K562 (cell line): ENCODE data around the gene NUCKS1. TPM values are rescaled to one million over a fixed set of nuclear protein-coding genes. Genes with fewer than 3 reads are reported as not detected.
A peak's percentile ranks its signal among the peaks of the same experiment; 100 is the strongest.

ENCODE experiments used
- BMI1 ChIP-seq: fragments of 150-350 bp; IDR thresholded peaks from 2 replicates; pipeline ENCODE4 v1.6.1; 2014; ENCODE audit warnings: low read length
- BRD4 ChIP-seq: fragments of 200-600 bp; sonication (generic); IDR thresholded peaks from 2 replicates; pipeline ENCODE4 v1.6.1; 2017; ENCODE audit warnings: inconsistent platforms
- BRF1 ChIP-seq: IDR thresholded peaks from 3 replicates; pipeline ENCODE4 v1.6.1; 2011; ENCODE audit warnings: borderline replicate concordance, mild to moderate bottlenecking; ENCODE audit not compliant: insufficient read length; ENCODE audit errors: extremely low read depth
- ESRRB ChIP-seq: fragments of 250-450 bp; sonication (Bioruptor Pico); IDR thresholded peaks from 2 replicates; pipeline ENCODE4 v1.5.0; 2020; ENCODE audit warnings: mild to moderate bottlenecking, moderate library complexity, borderline replicate concordance
- FOS ChIP-seq: IDR thresholded peaks from 3 replicates; pipeline ENCODE4 v1.6.1; 2011; ENCODE audit not compliant: insufficient read length; ENCODE audit errors: extremely low read depth
- GATAD2A ChIP-seq: fragments of 450-650 bp; IDR thresholded peaks from 2 replicates; pipeline ENCODE4 v1.6.1; 2017
- MECOM ChIP-seq: fragments of 250-450 bp; sonication (Bioruptor Pico); IDR thresholded peaks from 2 replicates; pipeline ENCODE4 v1.8.0; 2022; ENCODE audit warnings: inconsistent platforms
- MTA2 ChIP-seq: fragments of 450-650 bp; IDR thresholded peaks from 2 replicates; pipeline ENCODE4 v1.6.1; 2016; ENCODE audit warnings: low read depth
- NBN ChIP-seq: fragments of 450-650 bp; IDR thresholded peaks from 2 replicates; pipeline ENCODE4 v1.6.1; 2016; ENCODE audit warnings: low read depth, mild to moderate bottlenecking
- SMAD2 ChIP-seq: fragments of 150-350 bp; IDR thresholded peaks from 2 replicates; pipeline ENCODE4 v1.6.1; 2014; ENCODE audit warnings: low read depth, mild to moderate bottlenecking, low read length
- SMARCA5 ChIP-seq: fragments of 450-650 bp; IDR thresholded peaks from 2 replicates; pipeline ENCODE4 v1.6.1; 2016
- SRSF7 ChIP-seq: fragments of 200-400 bp; formaldehyde crosslinking; optimal IDR thresholded peaks from 2 replicates; pipeline ENCODE3; 2017; ENCODE audit warnings: mild to moderate bottlenecking, low read depth, low read length
- TCFL5 ChIP-seq: fragments of 250-450 bp; sonication (Bioruptor Pico); conservative IDR thresholded peaks from 2 replicates; pipeline ENCODE4 v1.6.1; 2021; ENCODE audit warnings: mild to moderate bottlenecking, moderate library complexity, matching md5 sums
- ZNF12 ChIP-seq: sonication (generic); formaldehyde crosslinking; IDR thresholded peaks from 2 replicates; pipeline ENCODE4 v1.4.0; 2020; ENCODE audit warnings: mild to moderate bottlenecking, missing genetic modification reagents
- ZNF23 ChIP-seq: fragments of 250-450 bp; sonication (Bioruptor Pico); IDR thresholded peaks from 2 replicates; pipeline ENCODE4 v1.4.0; 2020; ENCODE audit warnings: mild to moderate bottlenecking
- ZNF644 ChIP-seq: fragments of 200-800 bp; sonication (Bioruptor generic); IDR thresholded peaks from 2 replicates; pipeline ENCODE4 v1.6.1; 2016; ENCODE audit warnings: low read depth, missing genetic modification characterization, missing compliant biosample characterization
- polyA plus RNA-seq, 8 experiments: library from polyadenylated mRNA; depleted of rRNA in 4 of 8; stranded (reverse) in 5 of 8; unstranded in 3 of 8; fragments of >200 nt; fragmentation: Nextera tagmentation in 2 of 8; fragmentation: Illumina TruSeq in 1 of 8; extraction: Ambion mirVana in 2 of 8; extraction: Trizol in 1 of 8; gene quantifications; 2 replicates each; pipeline versions ENCODE4 v1.2.1 to v1.2.3, GENCODE V29; 2011 to 2014; ENCODE audit warnings: inconsistent platforms in 1 of 8, missing spikeins in 1 of 8
- total RNA-seq, 7 experiments: library from RNA; depleted of rRNA in 6 of 7; stranded (reverse); fragments of >200 nt in 6 of 7; fragmentation: Illumina TruSeq in 2 of 7; extraction: Trizol in 2 of 7; gene quantifications; 2 replicates each; pipeline versions ENCODE4 v1.2.1 to v1.2.3, GENCODE V29; 2011 to 2021; ENCODE audit warnings: low replicate concordance in 1 of 7
- TF ChIP-seq, protein P1 (sequence below): fragments of 250-450 bp; sonication (Bioruptor Pico); IDR thresholded peaks from 2 replicates; pipeline ENCODE4 v1.4.0; 2020; ENCODE audit warnings: mild to moderate bottlenecking, moderate library complexity
- TF ChIP-seq, protein P2 (sequence below), 2 experiments: fragments of 450-650 bp in 1 of 2; sonication (generic) in 1 of 2; formaldehyde crosslinking; conservative IDR thresholded peaks; 2 replicates each; pipeline versions ENCODE4 v1.4.0 to v1.8.1; 2020 to 2022; ENCODE audit warnings: mild to moderate bottlenecking in 1 of 2, missing genetic modification reagents in 1 of 2
- TF ChIP-seq, protein P3 (sequence below): sonication (generic); formaldehyde crosslinking; IDR thresholded peaks from 2 replicates; pipeline ENCODE4 v1.8.0; 2022; ENCODE audit warnings: mild to moderate bottlenecking, missing genetic modification reagents
- TF ChIP-seq, protein P4 (sequence below): fragments of 450-650 bp; formaldehyde crosslinking; IDR thresholded peaks from 2 replicates; pipeline ENCODE4 v1.4.0; 2022; ENCODE audit warnings: mild to moderate bottlenecking, moderate library complexity
- TF ChIP-seq, protein P5 (sequence below), 2 experiments: fragments of 250-450 bp in 1 of 2; fragments of 450-650 bp in 1 of 2; sonication (Bioruptor Pico) in 1 of 2; IDR thresholded peaks; 2 replicates each; pipeline versions ENCODE4 v1.6.1 to v1.8.0; 2016 to 2021; ENCODE audit warnings: mild to moderate bottlenecking in 2 of 2, moderate library complexity in 2 of 2, missing compliant biosample characterization in 1 of 2, missing genetic modification characterization in 1 of 2

Gene NUCKS1
- total and polyA plus RNA-seq, 9 of the 15 experiments (the other 6 are each of a cell fraction or from before 2014, with no cell fraction given), result 66.7 to 244 (median 149) TPM

DNA sequence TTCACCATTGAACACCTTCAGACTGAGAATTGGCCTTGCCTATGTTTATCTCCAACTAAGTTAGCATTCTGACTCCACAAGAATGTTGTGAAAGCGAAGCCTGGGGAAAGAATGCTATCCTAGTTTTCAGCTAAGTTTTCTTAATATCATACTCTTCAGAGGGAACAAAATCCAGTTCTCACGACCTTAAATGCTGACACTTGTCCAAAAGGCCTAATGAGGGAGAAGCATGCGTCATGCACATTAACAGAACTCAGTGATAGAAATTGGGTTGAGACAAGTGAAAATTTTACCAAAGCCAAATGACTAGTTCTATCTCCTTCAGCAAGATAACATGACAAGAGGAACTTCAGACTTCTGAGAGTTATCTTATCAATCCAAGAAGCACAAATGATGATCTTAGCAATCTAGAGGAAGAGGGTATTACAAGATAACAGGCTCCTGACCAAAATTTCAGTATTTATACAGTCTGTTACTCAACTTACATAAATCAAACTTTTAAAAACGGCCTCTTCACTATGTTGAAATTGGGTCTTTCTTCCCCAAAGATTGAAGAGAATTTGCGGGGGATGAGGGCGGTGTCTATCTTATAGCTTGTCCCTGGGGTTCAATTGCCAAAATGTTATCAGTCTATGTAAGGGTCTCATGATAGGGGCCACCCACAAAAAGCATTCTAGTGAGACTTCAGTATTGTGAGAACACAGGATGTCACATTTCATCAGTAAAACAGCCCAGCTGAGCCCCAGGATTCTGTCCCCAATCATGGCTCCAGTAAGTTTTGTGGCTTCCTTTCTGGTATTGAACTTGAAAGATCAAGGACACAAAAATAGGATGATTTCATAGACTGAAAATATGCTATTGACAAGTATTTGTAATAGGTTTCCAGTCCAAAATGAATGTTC, 43.1 kb downstream of the NUCKS1 start (continued):
- TF ChIP-seq, protein P1, sequence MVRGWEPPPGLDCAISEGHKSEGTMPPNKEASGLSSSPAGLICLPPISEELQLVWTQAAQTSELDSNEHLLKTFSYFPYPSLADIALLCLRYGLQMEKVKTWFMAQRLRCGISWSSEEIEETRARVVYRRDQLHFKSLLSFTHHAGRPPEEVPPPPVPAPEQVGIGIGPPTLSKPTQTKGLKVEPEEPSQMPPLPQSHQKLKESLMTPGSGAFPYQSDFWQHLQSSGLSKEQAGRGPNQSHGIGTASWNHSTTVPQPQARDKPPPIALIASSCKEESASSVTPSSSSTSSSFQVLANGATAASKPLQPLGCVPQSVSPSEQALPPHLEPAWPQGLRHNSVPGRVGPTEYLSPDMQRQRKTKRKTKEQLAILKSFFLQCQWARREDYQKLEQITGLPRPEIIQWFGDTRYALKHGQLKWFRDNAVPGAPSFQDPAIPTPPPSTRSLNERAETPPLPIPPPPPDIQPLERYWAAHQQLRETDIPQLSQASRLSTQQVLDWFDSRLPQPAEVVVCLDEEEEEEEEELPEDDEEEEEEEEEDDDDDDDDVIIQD (CRISPR knock-in tag), result no peak
- TF ChIP-seq TCFL5 (CRISPR knock-in tag) (0 out of 2 replicates have a peak, but pooled peaks have one; percentile 3), SMAD2 (no peak), GATAD2A (no peak), NBN (peak; percentile 41; the same call in 1 of the 2 replicates), ZNF644 (tag) (0 out of 2 replicates have a peak, but pooled peaks have one; percentile 27), ZNF23 (CRISPR knock-in tag) (0 out of 2 replicates have a peak, but pooled peaks have one; percentile 27), SRSF7 (no peak), BMI1 (no peak), ESRRB (CRISPR knock-in tag) (no peak), SMARCA5 (no peak), BRD4 (no peak), MECOM (CRISPR knock-in tag) (peak; percentile 93), BRF1 (no peak), MTA2 (0 out of 2 replicates have a peak, but pooled peaks have one; percentile 37), ZNF12 (no peak), FOS (no peak)
- TF ChIP-seq, protein P2, sequence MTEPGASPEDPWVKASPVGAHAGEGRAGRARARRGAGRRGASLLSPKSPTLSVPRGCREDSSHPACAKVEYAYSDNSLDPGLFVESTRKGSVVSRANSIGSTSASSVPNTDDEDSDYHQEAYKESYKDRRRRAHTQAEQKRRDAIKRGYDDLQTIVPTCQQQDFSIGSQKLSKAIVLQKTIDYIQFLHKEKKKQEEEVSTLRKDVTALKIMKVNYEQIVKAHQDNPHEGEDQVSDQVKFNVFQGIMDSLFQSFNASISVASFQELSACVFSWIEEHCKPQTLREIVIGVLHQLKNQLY (CRISPR knock-in tag; conservative IDR thresholded peaks at IDR 0.05), result no peak
- TF ChIP-seq, protein P3, sequence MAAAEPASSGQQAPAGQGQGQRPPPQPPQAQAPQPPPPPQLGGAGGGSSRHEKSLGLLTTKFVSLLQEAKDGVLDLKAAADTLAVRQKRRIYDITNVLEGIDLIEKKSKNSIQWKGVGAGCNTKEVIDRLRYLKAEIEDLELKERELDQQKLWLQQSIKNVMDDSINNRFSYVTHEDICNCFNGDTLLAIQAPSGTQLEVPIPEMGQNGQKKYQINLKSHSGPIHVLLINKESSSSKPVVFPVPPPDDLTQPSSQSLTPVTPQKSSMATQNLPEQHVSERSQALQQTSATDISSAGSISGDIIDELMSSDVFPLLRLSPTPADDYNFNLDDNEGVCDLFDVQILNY (CRISPR knock-in tag), result no peak
- TF ChIP-seq, protein P4, sequence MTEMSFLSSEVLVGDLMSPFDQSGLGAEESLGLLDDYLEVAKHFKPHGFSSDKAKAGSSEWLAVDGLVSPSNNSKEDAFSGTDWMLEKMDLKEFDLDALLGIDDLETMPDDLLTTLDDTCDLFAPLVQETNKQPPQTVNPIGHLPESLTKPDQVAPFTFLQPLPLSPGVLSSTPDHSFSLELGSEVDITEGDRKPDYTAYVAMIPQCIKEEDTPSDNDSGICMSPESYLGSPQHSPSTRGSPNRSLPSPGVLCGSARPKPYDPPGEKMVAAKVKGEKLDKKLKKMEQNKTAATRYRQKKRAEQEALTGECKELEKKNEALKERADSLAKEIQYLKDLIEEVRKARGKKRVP, result peak; percentile 42; the same call in 1 of the 2 replicates
- TF ChIP-seq, protein P5, sequence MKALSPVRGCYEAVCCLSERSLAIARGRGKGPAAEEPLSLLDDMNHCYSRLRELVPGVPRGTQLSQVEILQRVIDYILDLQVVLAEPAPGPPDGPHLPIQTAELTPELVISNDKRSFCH (CRISPR knock-in tag; IDR thresholded peaks at IDR 0.05), result no peak
- TF ChIP-seq, protein P5 (tag; IDR thresholded peaks at IDR 0.05), result no peak
